HepG2 (cell line): ENCODE measurements around the gene CLEC5A. TPM values are rescaled to one million over a fixed set of nuclear protein-coding genes. Genes with fewer than 3 reads are reported as not detected.

ENCODE experiments used
- ATAC-seq: fragments of 200-7000 bp; cut with Tn5 transposase; 3 replicates; pipeline ENCODE4 v1.9.1; 2020; ENCODE audit warnings: mild to moderate bottlenecking, moderate library complexity
- BruUV-seq: library from RNA; stranded (reverse); fragments of 400-500 nt; replicated peaks from 2 replicates; lab custom pipeline; 2021; lab: Mats Ljungman, UMichigan
- CTCF ChIA-PET: fragments of 300-600 bp; formaldehyde crosslinking; extraction: SDS; loops from one replicate; lab custom pipeline; 2021; ENCODE audit warnings: low total read pairs, inconsistent platforms, low intra/inter-chr PET ratio; lab: Yijun Ruan, JAX
- POLR2A ChIA-PET: fragments of 350-600 bp; sonication (Branson Sonifier 250); formaldehyde crosslinking; loops from one replicate; lab custom pipeline; 2020; ENCODE audit warnings: antibody characterized with exemption, inconsistent platforms; lab: Yijun Ruan, JAX
- DNase-seq: peaks from one replicate; pipeline ENCODE4 v3.0.0-alpha.2; 2015; ENCODE audit warnings: low spot score
- FAIRE-seq: peaks from 3 replicates; lab custom pipeline; 2011; peaks lifted over from hg19 to GRCh38; lab: Jason Lieb, UNC
- H2AFZ ChIP-seq: one replicate; pipeline ENCODE4 v1.6.1; 2011; ENCODE audit warnings: low read length, inconsistent platforms
- H3K27ac ChIP-seq: fragments of 300-600 bp; 3 replicates; pipeline ENCODE4 v1.8.0; 2011; ENCODE audit warnings: mixed run types, mild to moderate bottlenecking, mixed read lengths, low read length, inconsistent platforms; ENCODE audit not compliant: insufficient read depth; ENCODE audit errors: extremely low read length
- H3K27me3 ChIP-seq, 2 experiments: fragments of 200-600 bp in 1 of 2; 2 replicates in 1 of 2; 3 replicates in 1 of 2; pipeline versions ENCODE4 v1.6.0 to v1.8.0; 2011; ENCODE audit warnings: low read length in 2 of 2, mild to moderate bottlenecking in 2 of 2, moderate library complexity in 2 of 2, inconsistent platforms in 1 of 2; ENCODE audit not compliant: insufficient read depth in 2 of 2, control insufficient read depth in 1 of 2
- H3K36me3 ChIP-seq, 2 experiments: fragments of 200-600 bp in 1 of 2; replicated peaks in 1 of 2; 2 replicates in 1 of 2; 3 replicates in 1 of 2; pipeline versions ENCODE4 v1.5.1 to v1.8.0; 2011; ENCODE audit warnings: low read length in 2 of 2, inconsistent platforms in 1 of 2; ENCODE audit not compliant: insufficient read depth in 2 of 2, control insufficient read depth in 1 of 2
- H3K4me1 ChIP-seq: 2 replicates; pipeline ENCODE4 v1.5.1; 2012; ENCODE audit warnings: low read length, inconsistent platforms; ENCODE audit not compliant: insufficient read depth
- H3K4me2 ChIP-seq: 2 replicates; pipeline ENCODE4 v1.6.0; 2011; ENCODE audit warnings: low read depth, low read length, inconsistent platforms
- H3K4me3 ChIP-seq, 3 experiments: fragments of 200-600 bp in 1 of 3; sonication (generic), shearing (Covaris generic) in 1 of 3; replicated peaks in 1 of 3; 2 replicates each; pipeline ENCODE4 v1.5.1; 2011 to 2016; ENCODE audit warnings: low read length in 3 of 3, inconsistent platforms in 2 of 3, low read depth in 2 of 3, mild to moderate bottlenecking in 2 of 3, control low read depth in 1 of 3, mixed read lengths in 1 of 3; ENCODE audit not compliant: insufficient read depth in 1 of 3
- H3K79me2 ChIP-seq: one replicate; pipeline ENCODE4 v1.6.1; 2011; ENCODE audit warnings: low read length, inconsistent platforms; ENCODE audit not compliant: insufficient read depth
- H3K9ac ChIP-seq: 2 replicates; pipeline ENCODE4 v1.6.0; 2011; ENCODE audit warnings: mild to moderate bottlenecking, low read depth, low read length, inconsistent platforms; ENCODE audit not compliant: insufficient read depth
- H3K9me3 ChIP-seq: 2 replicates; pipeline ENCODE4 v1.5.1; 2012; ENCODE audit warnings: mild to moderate bottlenecking, low read length
- H4K20me1 ChIP-seq: 2 replicates; pipeline ENCODE4 v1.6.0; 2011; ENCODE audit warnings: inconsistent platforms, mild to moderate bottlenecking, low read length, moderate library complexity; ENCODE audit not compliant: insufficient read depth
- ARNT2 ChIP-seq: sonication (generic); formaldehyde crosslinking; IDR thresholded peaks from 2 replicates; pipeline ENCODE4 v1.8.0; 2022; ENCODE audit warnings: mild to moderate bottlenecking, low read depth, missing genetic modification reagents, moderate library complexity
- CBX2 ChIP-seq, 2 experiments: fragments of 200-600 bp in 1 of 2; sonication (generic); formaldehyde crosslinking in 1 of 2; IDR thresholded peaks; 2 replicates each; pipeline versions ENCODE4 v1.7.0 to v1.8.1; 2018 to 2022; ENCODE audit warnings: low read depth in 2 of 2, low read length in 1 of 2, mild to moderate bottlenecking in 1 of 2, missing genetic modification reagents in 1 of 2
- CEBPB ChIP-seq: IDR thresholded peaks from 2 replicates; pipeline ENCODE4 v1.6.1; 2011; ENCODE audit warnings: low read depth, low read length, improper control_type of control experiment, borderline replicate concordance
- CREB1 ChIP-seq, 2 experiments: fragments of 450-650 bp in 1 of 2; IDR thresholded peaks; 2 replicates each; pipeline ENCODE4 v1.6.1; 2016 to 2017; ENCODE audit warnings: control low read depth in 1 of 2, mild to moderate bottlenecking in 1 of 2, missing compliant biosample characterization in 1 of 2, missing genetic modification characterization in 1 of 2
- HES4 ChIP-seq: sonication (generic); formaldehyde crosslinking; IDR thresholded peaks from 2 replicates; pipeline ENCODE4 v1.9.0; 2021; ENCODE audit warnings: mild to moderate bottlenecking, missing genetic modification reagents, borderline replicate concordance
- HMGXB4 ChIP-seq, 2 experiments: sonication (generic) in 1 of 2; formaldehyde crosslinking in 1 of 2; IDR thresholded peaks; 2 replicates each; pipeline versions ENCODE4 v1.4.0 to v1.6.1; 2018 to 2020; ENCODE audit warnings: missing genetic modification reagents in 2 of 2, borderline replicate concordance in 1 of 2, low read depth in 1 of 2, mild to moderate bottlenecking in 1 of 2, missing biosample characterization in 1 of 2
- JUNB ChIP-seq: sonication (generic); formaldehyde crosslinking; IDR thresholded peaks from 2 replicates; pipeline ENCODE4 v1.8.0; 2022; ENCODE audit warnings: missing genetic modification reagents, mild to moderate bottlenecking, borderline replicate concordance
- MXI1 ChIP-seq: IDR thresholded peaks from 3 replicates; pipeline ENCODE4 v1.6.1; 2012; ENCODE audit warnings: low read depth, low read length, inconsistent platforms, borderline replicate concordance
- NCOA1 ChIP-seq: sonication (generic); formaldehyde crosslinking; IDR thresholded peaks from 2 replicates; pipeline ENCODE4 v1.9.0; 2021; ENCODE audit warnings: missing genetic modification reagents
- ZNF557 ChIP-seq: sonication (generic); formaldehyde crosslinking; IDR thresholded peaks from 2 replicates; pipeline ENCODE4 v1.4.0; 2020; ENCODE audit warnings: missing genetic modification reagents
- WGBS: methylation state at CpG from one replicate; pipeline ENCODE4 v1.1.6; 2017; ENCODE audit warnings: low lambda C conversion rate; 5-methylcytosine and 5-hydroxymethylcytosine counted together
- in situ Hi-C: cut with HindIII; loops from 2 replicates; pipeline ENCODE4 v1.10.0; 2017; ENCODE audit warnings: low pct_unique_long_range_greater_than_20kb; ENCODE audit not compliant: extremely low pct_ligation_motif_present
- intact Hi-C: fragments of 100-400 bp; cut with micrococcal nuclease; formaldehyde crosslinking; loops from one replicate; pipeline ENCODE4 v1.10.0; 2022; ENCODE audit not compliant: unreplicated experiment
- polyA plus RNA-seq, 8 experiments: library from polyadenylated mRNA; depleted of rRNA in 3 of 8; stranded (reverse) in 7 of 8; unstranded in 1 of 8; fragments of >200 nt; fragmentation: Illumina TruSeq in 4 of 8; extraction: Trizol in 4 of 8; gene quantifications; 2 replicates each; pipeline versions ENCODE4 v1.2.1 to v1.2.3, GENCODE V29; 2011 to 2016; ENCODE audit warnings: low read depth in 4 of 8, missing spikeins in 1 of 8, mixed read lengths in 1 of 8; ENCODE audit not compliant: insufficient read depth in 1 of 8
- total RNA-seq, 5 experiments: library from RNA; depleted of rRNA; stranded (reverse); fragments of >200 nt; fragmentation: Illumina TruSeq; extraction: Trizol; gene quantifications; 2 replicates each; pipeline ENCODE4 v1.2.3, GENCODE V29; 2016; ENCODE audit warnings: low read depth in 1 of 5

Gene CLEC5A
- total and polyA plus RNA-seq, 2 of the 13 experiments (the other 11 are each of a cell fraction or from before 2014, with no cell fraction given) = not detected

- no TSS peak for BruUV-seq
- Histone ChIP-seq H3K36me3 (no peaks in the 10 kb centered on the region), H3K4me3 (no peak overlapping the region), H3K79me2 (no peaks in the 10 kb centered on the region), H3K9me3 (no peaks in the 10 kb centered on the region), H3K4me2 (no peak overlapping the region), H4K20me1 (no peaks in the 10 kb centered on the region), H2AFZ (no peak overlapping the region), H3K9ac (no peak overlapping the region), H3K4me1 (no peaks in the 10 kb centered on the region), H3K27me3 (no peaks in the 10 kb centered on the region), H3K27ac (no peak overlapping the region)
- ATAC-seq (no peak), FAIRE-seq (no peak), DNase-seq (no peak)
- no peak for TF ChIP-seq MXI1
- no peak for TF ChIP-seq ARNT2 (CRISPR knock-in tag)
- no peak for TF ChIP-seq ZNF557
- no peak for TF ChIP-seq NCOA1
- TF ChIP-seq HES4 (CRISPR knock-in tag) = no peak
- no peak for TF ChIP-seq JUNB
- TF ChIP-seq CBX2 (IDR thresholded peaks at IDR 0.05; ENCODE audit: low read depth, low read length) = no peak
- TF ChIP-seq CBX2 (CRISPR knock-in tag; IDR thresholded peaks at IDR 0.05; ENCODE audit: low read depth) = no peak
- ChIA-PET POLR2A (no interaction called here), CTCF (no interaction called here)
- intact Hi-C loops (no loop called here), in situ Hi-C loops (no loop called here)
- WGBS = 6% methylated on average over 2 of the region's 2 CpGs
These were observed 2.7 kb upstream of the CLEC5A start for GRCh38 chr7:141949451-141949850.

DNA sequence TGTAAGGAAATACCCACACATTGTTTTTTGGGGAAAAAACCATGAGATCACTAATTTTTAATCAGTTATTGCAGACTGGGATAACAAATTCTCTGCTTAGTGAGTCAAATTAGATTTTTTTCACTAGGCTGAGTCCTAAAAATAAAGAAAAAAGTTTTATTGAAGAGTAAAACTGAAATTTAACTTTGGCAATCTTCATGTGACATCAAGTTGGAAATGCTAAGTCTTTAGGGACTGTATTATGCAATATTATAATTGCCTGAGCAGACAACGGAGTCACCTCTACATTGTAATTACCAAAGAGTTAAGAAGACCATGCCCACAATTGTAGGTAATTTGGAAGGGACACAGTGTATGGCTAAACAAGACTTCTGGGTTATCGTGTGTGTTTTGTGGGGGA, 2.2 kb upstream of the CLEC5A start:
- Histone ChIP-seq H3K79me2 (no peaks in the 10 kb centered on the region), H3K27me3 (no peaks in the 10 kb centered on the region), H3K4me3 (no peak overlapping the region), H4K20me1 (no peaks in the 10 kb centered on the region), H3K4me2 (no peak overlapping the region), H3K36me3 (no peaks in the 10 kb centered on the region), H3K4me1 (no peaks in the 10 kb centered on the region), H3K27ac (no peak overlapping the region), H3K9ac (no peak overlapping the region), H2AFZ (no peak overlapping the region), H3K9me3 (no peaks in the 10 kb centered on the region)
- no TSS peak for BruUV-seq
- FAIRE-seq = no peak
- in situ Hi-C loops = no loop called here
- 52% methylated on average over 2 of the region's 2 CpGs for WGBS
- TF ChIP-seq CEBPB = 0 out of 2 replicates have a peak, but pooled peaks have one; percentile 24
- TF ChIP-seq HMGXB4 (CRISPR knock-in tag; IDR thresholded peaks at IDR 0.05; ENCODE audit: borderline replicate concordance in 1 of 2, low read depth in 1 of 2) = no peak
- no peak for TF ChIP-seq CREB1 (IDR thresholded peaks at IDR 0.05)
- TF ChIP-seq CREB1 (CRISPR knock-in tag; IDR thresholded peaks at IDR 0.05) = no peak
- no peak for ATAC-seq
- ChIA-PET POLR2A (no interaction called here), CTCF (no interaction called here)
- no peak for DNase-seq
- intact Hi-C loops = no loop called here
